Activated naive CD8-positive, alpha-beta T cell (primary cell): ENCODE measurements around the gene EIF4G3.
"Not testable (repeated sequence)": the region's sequence is repeated elsewhere in the genome, so short reads cannot be mapped to it uniquely, and the experiment has no call there.

Source experiments
- H3K27ac Mint-ChIP-seq: one replicate; pipeline ENCODE4 v1.8.0; 2021; ENCODE audit warnings: mixed read lengths
- H3K27me3 Mint-ChIP-seq: one replicate; pipeline ENCODE4 v1.8.0; 2021; ENCODE audit warnings: mixed read lengths
- H3K36me3 Mint-ChIP-seq: one replicate; pipeline ENCODE4 v1.8.0; 2021; ENCODE audit warnings: mixed read lengths
- H3K4me1 Mint-ChIP-seq: one replicate; pipeline ENCODE4 v1.8.0; 2021; ENCODE audit warnings: low read depth, mixed read lengths
- H3K4me3 Mint-ChIP-seq: one replicate; pipeline ENCODE4 v1.8.0; 2021; ENCODE audit warnings: mild to moderate bottlenecking, mixed read lengths
- H3K9me3 Mint-ChIP-seq: one replicate; pipeline ENCODE4 v1.8.0; 2021; ENCODE audit warnings: low read depth, mixed read lengths

The EIF4G3 gene

GRCh38 chr1:20956272-20956671 is 220.4 kb downstream of the EIF4G3 start:
- H3K9me3 Mint-ChIP-seq, result no peaks in the 10 kb centered on the region
- H3K27ac Mint-ChIP-seq, result no peak overlapping the region
- H3K4me3 Mint-ChIP-seq, result no peak overlapping the region
- H3K27me3 Mint-ChIP-seq, result no peaks in the 10 kb centered on the region
- H3K4me1 Mint-ChIP-seq, result no peaks in the 10 kb centered on the region
- H3K36me3 Mint-ChIP-seq, result peaks cover 20% of the 10 kb centered on the region

GRCh38 chr1:20950679-20951078 is 226.0 kb downstream of the EIF4G3 start:
- Mint-ChIP-seq H3K4me1 (no peaks in the 10 kb centered on the region), H3K27me3 (no peaks in the 10 kb centered on the region), H3K4me3 (no peak overlapping the region), H3K9me3 (no peaks in the 10 kb centered on the region), H3K36me3 (peaks cover 25% of the 10 kb centered on the region), H3K27ac (no peak overlapping the region)

GRCh38 chr1:20949871-20950590 is 226.7 kb downstream of the EIF4G3 start:
- Mint-ChIP-seq H3K9me3 (no peaks in the 10 kb centered on the region), H3K4me3 (no peak overlapping the region), H3K27me3 (no peaks in the 10 kb centered on the region), H3K27ac (no peak overlapping the region), H3K4me1 (no peaks in the 10 kb centered on the region), H3K36me3 (peaks cover 23% of the 10 kb centered on the region)

GRCh38 chr1:20948101-20948500 is 228.6 kb downstream of the EIF4G3 start:
- Mint-ChIP-seq H3K9me3 (no peaks in the 10 kb centered on the region), H3K4me3 (no peak overlapping the region), H3K36me3 (peaks cover 17% of the 10 kb centered on the region), H3K27me3 (no peaks in the 10 kb centered on the region), H3K4me1 (no peaks in the 10 kb centered on the region), H3K27ac (no peak overlapping the region)

GRCh38 chr1:20947409-20947808 is 229.3 kb downstream of the EIF4G3 start:
- H3K36me3 Mint-ChIP-seq, result peaks cover 17% of the 10 kb centered on the region
- H3K27ac Mint-ChIP-seq, result no peak overlapping the region
- H3K4me1 Mint-ChIP-seq, result no peaks in the 10 kb centered on the region
- no peak overlapping the region for H3K4me3 Mint-ChIP-seq
- H3K27me3 Mint-ChIP-seq, result no peaks in the 10 kb centered on the region
- H3K9me3 Mint-ChIP-seq, result no peaks in the 10 kb centered on the region

- no peaks in the 10 kb centered on the region for H3K27me3 Mint-ChIP-seq
- peaks cover 13% of the 10 kb centered on the region for H3K4me1 Mint-ChIP-seq
- peaks cover 22% of the 10 kb centered on the region for H3K36me3 Mint-ChIP-seq
- no peak overlapping the region for H3K27ac Mint-ChIP-seq
- H3K4me3 Mint-ChIP-seq, result no peak overlapping the region
- no peaks in the 10 kb centered on the region for H3K9me3 Mint-ChIP-seq
Observed at GRCh38 chr1:20936621-20937020, 240.1 kb downstream of the EIF4G3 start.

- H3K36me3 Mint-ChIP-seq, result peaks cover 20% of the 10 kb centered on the region
Observed at GRCh38 chr1:20936216-20936615, 240.5 kb downstream of the EIF4G3 start.

GRCh38 chr1:20935717-20936116 is 241.0 kb downstream of the EIF4G3 start:
- no peak overlapping the region for H3K27ac Mint-ChIP-seq
- peaks cover 21% of the 10 kb centered on the region for H3K36me3 Mint-ChIP-seq
- H3K9me3 Mint-ChIP-seq, result no peaks in the 10 kb centered on the region
- no peak overlapping the region for H3K4me3 Mint-ChIP-seq
- no peaks in the 10 kb centered on the region for H3K27me3 Mint-ChIP-seq
- peaks cover 14% of the 10 kb centered on the region for H3K4me1 Mint-ChIP-seq

More at GRCh38 chr1:20936216-20936615, 240.5 kb downstream of the EIF4G3 start:
- Mint-ChIP-seq H3K4me1 (peaks cover 13% of the 10 kb centered on the region), H3K9me3 (no peaks in the 10 kb centered on the region), H3K4me3 (no peak overlapping the region), H3K27me3 (no peaks in the 10 kb centered on the region), H3K27ac (no peak overlapping the region)

GRCh38 chr1:20932437-20932977 is 244.2 kb downstream of the EIF4G3 start:
- Mint-ChIP-seq H3K4me3 (peak overlapping the region; percentile 25), H3K9me3 (no peaks in the 10 kb centered on the region), H3K4me1 (peaks cover 14% of the 10 kb centered on the region), H3K27ac (peak overlapping the region; percentile 74), H3K36me3 (peaks cover 20% of the 10 kb centered on the region), H3K27me3 (no peaks in the 10 kb centered on the region)

GRCh38 chr1:20931930-20932436 is 244.7 kb downstream of the EIF4G3 start:
- Mint-ChIP-seq H3K4me1 (peaks cover 14% of the 10 kb centered on the region), H3K27me3 (no peaks in the 10 kb centered on the region), H3K36me3 (peaks cover 20% of the 10 kb centered on the region), H3K4me3 (no peak overlapping the region), H3K9me3 (no peaks in the 10 kb centered on the region), H3K27ac (peak overlapping the region; percentile 74)

- H3K36me3 Mint-ChIP-seq, result peaks cover 14% of the 10 kb centered on the region
- no peaks in the 10 kb centered on the region for H3K9me3 Mint-ChIP-seq
- H3K27me3 Mint-ChIP-seq, result no peaks in the 10 kb centered on the region
- H3K4me1 Mint-ChIP-seq, result peaks cover 14% of the 10 kb centered on the region
- no peak overlapping the region for H3K27ac Mint-ChIP-seq
- H3K4me3 Mint-ChIP-seq, result no peak overlapping the region
Observed at GRCh38 chr1:20930427-20930826, 246.3 kb downstream of the EIF4G3 start.

GRCh38 chr1:20928146-20928545 is 248.6 kb downstream of the EIF4G3 start:
- peaks cover 11% of the 10 kb centered on the region for H3K36me3 Mint-ChIP-seq
- H3K4me3 Mint-ChIP-seq, result no peak overlapping the region
- no peaks in the 10 kb centered on the region for H3K27me3 Mint-ChIP-seq
- H3K9me3 Mint-ChIP-seq, result no peaks in the 10 kb centered on the region
- peaks cover 14% of the 10 kb centered on the region for H3K4me1 Mint-ChIP-seq
- H3K27ac Mint-ChIP-seq, result no peak overlapping the region

GRCh38 chr1:20921285-20921684 is 255.4 kb downstream of the EIF4G3 start:
- H3K27ac Mint-ChIP-seq, result no peak overlapping the region
- H3K27me3 Mint-ChIP-seq, result no peaks in the 10 kb centered on the region
- no peaks in the 10 kb centered on the region for H3K4me1 Mint-ChIP-seq
- H3K4me3 Mint-ChIP-seq, result no peak overlapping the region
- H3K36me3 Mint-ChIP-seq, result peaks cover 3% of the 10 kb centered on the region
- no peaks in the 10 kb centered on the region for H3K9me3 Mint-ChIP-seq

GRCh38 chr1:20913242-20913641 is 263.5 kb downstream of the EIF4G3 start:
- Mint-ChIP-seq H3K4me3 (no peak overlapping the region), H3K36me3 (peaks cover 14% of the 10 kb centered on the region), H3K9me3 (no peaks in the 10 kb centered on the region), H3K27me3 (no peaks in the 10 kb centered on the region), H3K4me1 (no peaks in the 10 kb centered on the region), H3K27ac (no peak overlapping the region)

- H3K27ac Mint-ChIP-seq, H3K4me1 Mint-ChIP-seq: not testable (repeated sequence)
Observed at GRCh38 chr1:20907526-20907925, 269.2 kb downstream of the EIF4G3 start.

GRCh38 chr1:20903437-20903836 is 273.3 kb downstream of the EIF4G3 start:
- H3K4me3 Mint-ChIP-seq, result no peak overlapping the region
- H3K27me3 Mint-ChIP-seq, result no peaks in the 10 kb centered on the region
- H3K4me1 Mint-ChIP-seq, result no peaks in the 10 kb centered on the region
- no peak overlapping the region for H3K27ac Mint-ChIP-seq
- no peaks in the 10 kb centered on the region for H3K9me3 Mint-ChIP-seq
- peaks cover 8% of the 10 kb centered on the region for H3K36me3 Mint-ChIP-seq

More at GRCh38 chr1:20907526-20907925, 269.2 kb downstream of the EIF4G3 start:
- not testable (repeated sequence) for H3K9me3 Mint-ChIP-seq, H3K27me3 Mint-ChIP-seq, H3K4me3 Mint-ChIP-seq
- H3K36me3 Mint-ChIP-seq, result peaks cover 14% of the 10 kb centered on the region
